Retinal pigment epithelial cell (primary cell): ENCODE measurements around the gene TRAK2.

ENCODE experiments used
- DNase-seq: peaks from one replicate; pipeline ENCODE4 v3.0.0-alpha.2; 2010; ENCODE audit warnings: low read depth
- H3K4me3 ChIP-seq: 2 replicates; pipeline ENCODE4 v1.5.1; 2011; ENCODE audit warnings: mild to moderate bottlenecking, low read length, control low read depth, moderate library complexity
- TF ChIP-seq, protein P1 (sequence below): conservative IDR thresholded peaks from 2 replicates; pipeline ENCODE4 v1.5.1; 2011; ENCODE audit warnings: low read depth, low read length, control low read depth, inconsistent platforms

The TRAK2 gene

DNA sequence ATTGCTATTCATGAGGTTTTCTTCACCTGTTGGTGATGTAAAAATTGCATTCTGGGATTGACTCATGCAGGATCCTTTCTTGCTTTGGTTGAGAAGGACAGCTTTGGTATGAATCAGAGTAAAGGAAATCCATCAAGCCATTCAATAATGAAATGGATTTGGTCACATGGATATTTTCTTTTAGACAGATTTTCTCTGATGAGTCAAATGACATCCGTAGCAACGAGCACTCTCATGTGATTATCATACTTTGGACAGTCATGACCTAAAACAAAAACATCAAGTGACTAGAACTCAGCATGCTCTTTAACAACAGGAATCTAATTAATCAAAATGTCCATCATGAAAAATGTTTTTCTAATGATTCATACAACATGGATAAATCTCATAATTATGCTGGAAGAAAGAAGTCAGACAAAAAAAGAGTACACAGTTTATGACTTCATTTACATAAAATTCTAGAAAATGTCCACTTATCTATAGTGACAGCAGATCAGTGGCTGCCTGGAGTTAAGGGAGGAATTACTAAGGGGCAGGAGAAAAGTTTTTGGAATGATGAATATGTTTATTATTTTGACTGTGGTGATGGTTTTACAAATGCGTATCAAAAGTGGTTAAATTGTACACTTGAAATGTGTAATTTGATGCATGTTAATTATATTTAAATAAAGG, 30.7 kb downstream of the TRAK2 start:
- peak; percentile 94 for DNase-seq

DNA sequence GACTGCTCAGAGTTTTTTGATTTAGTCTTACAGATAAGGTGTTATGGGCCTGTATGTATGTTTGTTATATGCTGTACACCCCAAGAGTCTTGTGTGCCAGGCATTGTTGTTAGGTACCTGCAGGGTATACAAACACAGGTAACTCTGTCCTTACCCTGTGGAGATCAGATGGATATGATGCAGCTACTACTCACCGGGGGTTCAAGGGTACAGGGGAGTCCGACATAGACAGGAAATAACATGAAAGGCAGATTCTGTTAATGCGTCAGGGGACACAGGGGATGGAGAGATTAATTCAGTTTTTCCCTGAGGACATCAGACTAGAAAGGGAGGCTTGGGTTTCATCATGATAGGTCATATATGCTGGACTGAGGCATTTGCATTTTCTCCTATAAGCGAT, 31.3 kb downstream of the TRAK2 start:
- no peak overlapping the region for H3K4me3 ChIP-seq
- TF ChIP-seq, protein P1, sequence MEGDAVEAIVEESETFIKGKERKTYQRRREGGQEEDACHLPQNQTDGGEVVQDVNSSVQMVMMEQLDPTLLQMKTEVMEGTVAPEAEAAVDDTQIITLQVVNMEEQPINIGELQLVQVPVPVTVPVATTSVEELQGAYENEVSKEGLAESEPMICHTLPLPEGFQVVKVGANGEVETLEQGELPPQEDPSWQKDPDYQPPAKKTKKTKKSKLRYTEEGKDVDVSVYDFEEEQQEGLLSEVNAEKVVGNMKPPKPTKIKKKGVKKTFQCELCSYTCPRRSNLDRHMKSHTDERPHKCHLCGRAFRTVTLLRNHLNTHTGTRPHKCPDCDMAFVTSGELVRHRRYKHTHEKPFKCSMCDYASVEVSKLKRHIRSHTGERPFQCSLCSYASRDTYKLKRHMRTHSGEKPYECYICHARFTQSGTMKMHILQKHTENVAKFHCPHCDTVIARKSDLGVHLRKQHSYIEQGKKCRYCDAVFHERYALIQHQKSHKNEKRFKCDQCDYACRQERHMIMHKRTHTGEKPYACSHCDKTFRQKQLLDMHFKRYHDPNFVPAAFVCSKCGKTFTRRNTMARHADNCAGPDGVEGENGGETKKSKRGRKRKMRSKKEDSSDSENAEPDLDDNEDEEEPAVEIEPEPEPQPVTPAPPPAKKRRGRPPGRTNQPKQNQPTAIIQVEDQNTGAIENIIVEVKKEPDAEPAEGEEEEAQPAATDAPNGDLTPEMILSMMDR, result no peak
- no peak for DNase-seq

More for the DNA sequence above, 30.7 kb downstream of the TRAK2 start:
- H3K4me3 ChIP-seq, result no peak overlapping the region
- TF ChIP-seq, protein P1, result no peak

DNA sequence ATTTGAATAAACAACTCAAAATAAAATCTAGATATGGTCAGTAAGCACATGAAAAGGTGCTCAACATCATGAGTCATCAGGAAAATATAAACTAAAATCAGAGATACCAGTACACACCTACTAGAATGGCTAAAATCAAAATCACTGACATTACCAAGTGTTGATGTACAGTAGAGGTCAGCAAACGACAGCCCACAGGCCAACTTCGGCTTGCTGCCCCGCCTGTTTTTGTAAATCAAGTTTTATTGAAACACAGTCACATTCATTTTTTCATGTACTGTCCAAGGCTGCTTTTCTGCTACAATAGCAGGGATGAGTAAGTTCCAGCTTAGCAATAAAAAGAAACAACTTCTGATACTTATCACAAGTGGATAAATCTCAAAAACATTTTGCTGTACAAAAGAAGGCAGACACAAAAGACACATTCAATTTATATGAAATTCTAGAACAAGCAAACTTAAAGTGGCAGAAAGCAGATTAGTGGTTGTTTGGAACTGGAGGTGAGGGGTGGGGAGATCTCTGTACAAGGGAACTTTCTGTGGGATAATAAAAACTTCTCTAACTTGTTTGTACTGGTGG, 32.1 kb downstream of the TRAK2 start:
- H3K4me3 ChIP-seq, result no peak overlapping the region
- TF ChIP-seq, protein P1, result no peak
- no peak for DNase-seq

DNA sequence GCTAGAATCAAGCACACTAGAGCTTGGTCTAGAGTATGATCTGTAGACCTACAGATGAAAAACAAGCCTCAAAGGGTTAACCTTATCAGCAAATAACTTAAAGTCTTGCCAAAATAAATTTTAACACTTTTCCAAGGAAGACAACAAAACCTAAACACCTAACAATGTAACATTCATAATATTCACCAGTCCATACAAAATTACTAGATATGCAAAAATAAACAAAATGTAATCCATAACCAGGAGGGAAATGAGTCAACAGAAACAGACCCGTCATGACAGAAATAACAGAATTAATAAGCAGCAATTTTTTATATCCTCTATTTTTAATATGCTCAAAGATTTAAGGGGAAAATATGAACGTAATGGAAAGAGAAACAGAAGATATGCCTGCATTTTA, 36.1 kb downstream of the TRAK2 start:
- DNase-seq, result no peak
- TF ChIP-seq, protein P1, result no peak
- no peak overlapping the region for H3K4me3 ChIP-seq

DNA sequence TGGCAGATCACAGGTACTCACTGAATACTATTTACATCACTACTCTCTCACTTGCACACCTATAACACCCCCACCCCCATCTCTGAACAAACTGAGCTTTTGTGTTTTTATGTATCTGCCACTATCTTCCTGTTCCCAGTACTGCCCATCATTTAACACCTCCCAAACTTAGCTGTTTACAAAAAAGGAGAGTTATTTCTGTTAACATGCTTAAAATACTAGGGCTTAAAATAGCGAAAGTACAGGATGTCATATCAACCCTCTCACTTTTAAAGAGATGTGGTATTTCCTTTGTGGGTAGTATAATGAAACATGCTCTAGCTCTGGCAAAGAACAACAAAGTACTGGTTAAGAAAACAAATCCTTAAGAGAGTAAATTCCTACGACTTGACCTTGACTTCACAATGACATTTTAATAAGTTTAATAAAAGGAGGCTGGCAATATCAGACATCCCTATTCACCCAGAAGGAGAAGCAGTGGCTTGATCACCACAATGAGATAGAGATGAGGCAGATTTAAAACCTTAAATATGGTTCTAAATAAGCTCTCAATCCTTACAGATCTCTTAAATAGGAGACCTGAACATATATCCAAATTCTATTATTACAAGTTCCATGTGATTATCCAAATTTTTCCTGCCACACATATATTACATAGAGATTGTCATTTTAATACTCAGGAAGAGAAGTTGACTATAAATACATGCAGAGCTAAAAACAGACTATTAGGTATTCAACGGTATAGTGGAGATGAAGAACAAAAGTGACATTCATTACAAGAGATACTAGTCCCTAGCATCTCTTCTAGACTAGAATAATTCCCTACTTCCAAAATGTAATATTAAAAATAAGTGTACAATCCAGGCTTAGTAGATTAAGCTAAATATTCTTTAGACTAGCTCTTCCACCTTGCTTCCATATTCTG, 36.9 kb downstream of the TRAK2 start:
- TF ChIP-seq, protein P1, result no peak
- no peak overlapping the region for H3K4me3 ChIP-seq
- DNase-seq, result no peak

DNA sequence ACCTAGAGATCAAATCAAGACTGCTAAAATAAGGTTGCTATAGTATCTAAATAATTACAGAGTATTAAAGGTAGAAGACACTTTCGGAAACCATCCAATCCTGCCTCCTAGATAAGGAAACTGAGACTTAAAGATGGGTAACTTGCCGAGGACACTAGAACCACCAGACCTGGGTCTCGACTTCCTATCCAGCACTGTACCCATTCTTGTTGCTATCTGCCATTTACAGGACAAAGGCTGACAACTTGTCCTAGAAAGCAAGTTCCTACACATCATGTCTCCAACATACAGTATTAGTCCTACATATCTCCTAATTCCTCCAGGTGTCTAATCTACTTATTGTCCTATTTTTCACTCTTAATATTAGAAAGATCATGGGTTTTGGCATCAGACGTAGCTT, 37.7 kb downstream of the TRAK2 start:
- no peak for DNase-seq
- no peak overlapping the region for H3K4me3 ChIP-seq
- TF ChIP-seq, protein P1, result no peak
